Chondrocyte (in vitro differentiated cells): Measurements from ENCODE around the gene IMMP2L. TPM values are rescaled to one million over a fixed set of nuclear protein-coding genes. Genes with fewer than 3 reads are reported as not detected.

Source experiments
- DNase-seq: peaks from one replicate; pipeline ENCODE4 v3.0.0; 2021; ENCODE audit warnings: mixed read lengths, low spot score
- H3K27ac Mint-ChIP-seq: one replicate; pipeline ENCODE4 v1.8.0; 2021; ENCODE audit warnings: mild to moderate bottlenecking, moderate library complexity, mixed read lengths; ENCODE audit not compliant: unreplicated experiment
- H3K27me3 Mint-ChIP-seq: 2 replicates; pipeline ENCODE4 v1.8.0; 2021; ENCODE audit warnings: low read depth, mixed read lengths
- H3K36me3 Mint-ChIP-seq: 2 replicates; pipeline ENCODE4 v1.8.0; 2021; ENCODE audit warnings: low read depth, mixed read lengths
- H3K4me1 Mint-ChIP-seq: 2 replicates; pipeline ENCODE4 v1.8.0; 2021; ENCODE audit warnings: low read depth, mild to moderate bottlenecking, mixed read lengths
- H3K4me3 Mint-ChIP-seq: one replicate; pipeline ENCODE4 v1.8.0; 2021; ENCODE audit warnings: mild to moderate bottlenecking, moderate library complexity, mixed read lengths; ENCODE audit not compliant: unreplicated experiment
- H3K9me3 Mint-ChIP-seq: 2 replicates; pipeline ENCODE4 v1.8.0; 2021; ENCODE audit warnings: low read depth, mixed read lengths
- CTCF ChIP-seq: fragments of 200-600 bp; sonication (generic); IDR thresholded peaks from 2 replicates; pipeline ENCODE4 v1.5.0; 2021; ENCODE audit warnings: antibody characterized with exemption, mild to moderate bottlenecking, moderate library complexity
- total RNA-seq: library from RNA; stranded (reverse); gene quantifications from 3 replicates; pipeline ENCODE4 v1.2.1, GENCODE V29; 2021

Gene IMMP2L
- total RNA-seq, 1 donor from 2014 or later, result 6.1 TPM

DNA sequence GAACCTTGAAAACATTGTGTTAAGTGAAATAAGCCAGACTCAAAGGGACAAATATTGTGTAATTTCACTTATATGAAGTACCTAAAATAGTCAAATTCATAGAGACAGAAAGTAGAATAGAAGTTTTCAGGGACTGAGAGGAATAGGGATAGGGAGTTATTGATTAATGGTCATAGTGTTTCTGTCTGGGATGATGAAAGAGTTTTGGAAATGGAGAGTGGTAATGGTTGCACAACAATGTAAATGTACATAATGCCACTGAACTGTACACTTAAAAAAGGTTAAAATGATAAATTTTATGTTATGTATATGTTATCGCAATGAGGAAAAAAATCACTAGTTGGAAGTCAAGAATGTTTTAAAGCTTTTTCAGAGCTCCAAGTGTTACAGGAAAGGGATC lies 33.5 kb upstream of the IMMP2L start:
- peaks cover 2% of the 10 kb centered on the region for H3K27me3 Mint-ChIP-seq
- DNase-seq, result no peak
- peaks cover 3% of the 10 kb centered on the region for H3K36me3 Mint-ChIP-seq
- H3K9me3 Mint-ChIP-seq, result peaks cover 14% of the 10 kb centered on the region
- no peaks in the 10 kb centered on the region for H3K4me1 Mint-ChIP-seq
- H3K4me3 Mint-ChIP-seq, result no peak overlapping the region
- H3K27ac Mint-ChIP-seq, result no peak overlapping the region
- TF ChIP-seq CTCF, result no peak

DNA sequence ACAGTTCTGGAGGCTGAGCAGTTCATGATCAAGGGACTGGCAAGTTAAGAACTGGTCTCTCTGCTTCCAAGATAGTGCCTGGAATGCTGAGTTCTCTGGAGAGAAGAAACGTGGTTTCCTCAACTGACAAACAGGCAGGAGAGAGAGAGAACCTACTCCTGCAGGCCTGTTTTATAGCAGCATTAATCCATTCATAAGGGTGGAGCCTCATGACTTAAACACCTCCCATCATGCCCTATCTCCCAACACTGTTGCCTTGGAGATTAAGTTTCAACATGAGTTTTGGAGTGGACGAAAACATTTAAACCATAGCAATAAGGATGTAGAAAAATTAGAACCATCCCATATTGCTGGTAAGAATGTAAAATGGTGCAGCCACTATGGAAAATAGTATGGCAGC lies 32.3 kb upstream of the IMMP2L start:
- no peaks in the 10 kb centered on the region for H3K4me1 Mint-ChIP-seq
- H3K9me3 Mint-ChIP-seq, result peaks cover 8% of the 10 kb centered on the region
- H3K27ac Mint-ChIP-seq, result no peak overlapping the region
- no peak overlapping the region for H3K4me3 Mint-ChIP-seq
- TF ChIP-seq CTCF, result no peak
- DNase-seq, result no peak
- peaks cover 3% of the 10 kb centered on the region for H3K36me3 Mint-ChIP-seq
- peaks cover 4% of the 10 kb centered on the region for H3K27me3 Mint-ChIP-seq

DNA sequence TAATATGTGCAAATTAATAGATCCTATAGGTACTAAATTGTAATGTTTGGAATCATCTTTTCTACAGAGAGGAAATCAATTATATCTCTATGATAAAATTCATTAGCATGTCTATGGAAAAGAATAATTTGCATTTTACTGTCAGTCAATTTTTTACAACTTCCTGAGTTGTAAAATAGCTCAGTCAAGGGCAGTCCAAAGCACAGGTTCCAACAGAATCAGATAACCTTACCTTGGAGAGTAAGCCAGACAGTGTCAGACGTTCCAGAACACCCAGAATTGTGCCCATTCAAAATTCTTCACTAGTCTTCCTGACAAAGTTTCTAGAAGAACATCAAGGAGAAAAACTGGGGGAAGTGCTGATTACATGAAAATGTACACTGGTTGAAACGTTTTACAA lies 31.1 kb upstream of the IMMP2L start:
- DNase-seq, result no peak
- peaks cover 3% of the 10 kb centered on the region for H3K36me3 Mint-ChIP-seq
- no peak overlapping the region for H3K27ac Mint-ChIP-seq
- peaks cover 8% of the 10 kb centered on the region for H3K9me3 Mint-ChIP-seq
- no peak for TF ChIP-seq CTCF
- no peak overlapping the region for H3K4me3 Mint-ChIP-seq
- H3K27me3 Mint-ChIP-seq, result peaks cover 4% of the 10 kb centered on the region
- H3K4me1 Mint-ChIP-seq, result no peaks in the 10 kb centered on the region

DNA sequence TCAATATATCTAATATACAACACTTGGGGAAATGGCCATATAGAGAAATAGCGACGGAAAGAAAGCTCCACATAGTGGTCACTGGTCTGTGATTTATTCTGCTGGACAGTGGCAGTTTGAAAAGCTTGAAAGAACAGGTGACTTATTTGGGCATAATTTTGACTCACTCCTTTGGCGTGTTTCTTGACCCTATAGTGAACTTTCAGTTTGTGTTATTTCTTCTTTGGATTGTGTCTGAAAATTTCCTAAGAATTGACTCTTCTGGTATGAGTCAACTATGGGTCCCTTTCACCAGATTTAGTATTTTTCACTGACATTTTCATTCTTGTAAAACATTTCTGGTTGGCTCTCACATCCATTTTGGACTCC lies 25.8 kb upstream of the IMMP2L start:
- no peaks in the 10 kb centered on the region for H3K9me3 Mint-ChIP-seq
- H3K27me3 Mint-ChIP-seq, result peaks cover 5% of the 10 kb centered on the region
- H3K4me3 Mint-ChIP-seq, result no peak overlapping the region
- H3K36me3 Mint-ChIP-seq, result no peaks in the 10 kb centered on the region
- H3K4me1 Mint-ChIP-seq, result no peaks in the 10 kb centered on the region
- no peak overlapping the region for H3K27ac Mint-ChIP-seq
- DNase-seq, result no peak
- TF ChIP-seq CTCF, result no peak

GRCh38 chr7:111587410-111588064 lies 25.2 kb upstream of the IMMP2L start:
- no peaks in the 10 kb centered on the region for H3K4me1 Mint-ChIP-seq
- no peak overlapping the region for H3K27ac Mint-ChIP-seq
- no peaks in the 10 kb centered on the region for H3K36me3 Mint-ChIP-seq
- peaks cover 5% of the 10 kb centered on the region for H3K27me3 Mint-ChIP-seq
- TF ChIP-seq CTCF, result no peak
- no peak for DNase-seq
- H3K9me3 Mint-ChIP-seq, result no peaks in the 10 kb centered on the region
- H3K4me3 Mint-ChIP-seq, result no peak overlapping the region
